Motor neuron (in vitro differentiated cells): ENCODE data around the gene MRLN. TPM values are rescaled to one million over a fixed set of nuclear protein-coding genes. Genes with fewer than 3 reads are reported as not detected.
"Not testable (repeated sequence)": the region's sequence is repeated elsewhere in the genome, so short reads cannot be mapped to it uniquely, and the experiment has no call there.

Experiments
- ATAC-seq, 8 experiments: fragments of 200-7000 bp; cut with Tn5 transposase; replicated peaks in 6 of 8; 2 replicates each; pipeline ENCODE4 v1.8.0; 2021; ENCODE audit warnings: mild to moderate bottlenecking in 8 of 8, moderate library complexity in 8 of 8
- H3K27ac ChIP-seq, 2 donors: fragments of 250-450 bp; sonication (Bioruptor Pico); 2 replicates each; pipeline ENCODE4 v1.9.0; 2021; ENCODE audit warnings: antibody characterized with exemption in 2 of 2, mild to moderate bottlenecking in 2 of 2, moderate library complexity in 1 of 2
- H3K4me1 ChIP-seq, 2 donors: fragments of 250-450 bp; sonication (Bioruptor Pico); replicated peaks in 1 of 2; 2 replicates each; pipeline ENCODE4 v1.6.1; 2021; ENCODE audit warnings: antibody characterized with exemption in 2 of 2, mild to moderate bottlenecking in 2 of 2, moderate library complexity in 1 of 2
- H3K4me3 ChIP-seq, 5 donors: fragments of 250-450 bp; sonication (Bioruptor Pico); 2 replicates each; pipeline ENCODE4 v1.9.0; 2021; ENCODE audit warnings: antibody characterized with exemption in 5 of 5, mild to moderate bottlenecking in 5 of 5, moderate library complexity in 4 of 5
- WGBS, 10 experiments: fragments of 450-650 bp; shearing (Covaris generic); methylation state at CpG; one replicate each; pipeline ENCODE4 v1.0.0; 2022; 5-methylcytosine and 5-hydroxymethylcytosine counted together
- in situ Hi-C, 9 experiments: fragments of 400-800 bp; cut with MboI; loops; one replicate each; pipeline ENCODE4 v1.15.0; 2021; ENCODE audit warnings: low sequenced_read_pairs in 9 of 9, low pct_unique_long_range_greater_than_20kb in 2 of 9; ENCODE audit not compliant: unreplicated experiment in 9 of 9
- total RNA-seq, 8 experiments: library from RNA; unstranded; fragments of 300-600 nt; gene quantifications; 2 replicates each; pipeline versions ENCODE4 v1.2.3 to v1.2.4, GENCODE V29; 2022

Gene MRLN
- total RNA-seq, 8 experiments from 2014 or later, result 0.47 to 0.91 (median 0.75) TPM; not detected in 4

GRCh38 chr10:59773088-59773487 is 19.8 kb upstream of the MRLN start:
- in situ Hi-C loops, result no loop called here
- no peak overlapping the region for H3K27ac ChIP-seq
- no peak overlapping the region for H3K4me3 ChIP-seq
- WGBS, 10 experiments, result 56 to 80% (median 60%) methylated on average over 1 to 2 of the region's 2 CpGs; no CpG with 5 or more reads in 5 of the 10 experiments
- H3K4me1 ChIP-seq, result no peaks in the 10 kb centered on the region
- no peak for ATAC-seq

GRCh38 chr10:59771162-59771807 is 18.0 kb upstream of the MRLN start:
- no peaks in the 10 kb centered on the region for H3K4me1 ChIP-seq
- in situ Hi-C loops, result no loop called here
- H3K27ac ChIP-seq, result no peak overlapping the region
- H3K4me3 ChIP-seq, result no peak overlapping the region
- ATAC-seq, result no peak
- 80 to 97% (median 93%) methylated on average over 2 to 6 of the region's 7 CpGs; no CpG with 5 or more reads in 5 of the 10 experiments for whole genome bisulfite sequencing, 10 experiments

GRCh38 chr10:59770689-59771088 is 17.4 kb upstream of the MRLN start:
- 64 to 100% (median 92%) methylated on average over 3 to 8 of the region's 11 CpGs; no CpG with 5 or more reads in 4 of the 10 experiments for WGBS, 10 experiments
- in situ Hi-C loops, result no loop called here
- H3K27ac ChIP-seq, result no peak overlapping the region
- no peak overlapping the region for H3K4me3 ChIP-seq
- no peaks in the 10 kb centered on the region for H3K4me1 ChIP-seq
- no peak for ATAC-seq

GRCh38 chr10:59762505-59762904 is 9.2 kb upstream of the MRLN start:
- Histone ChIP-seq H3K4me1 (no peaks in the 10 kb centered on the region), H3K4me3 (no peak overlapping the region), H3K27ac (no peak overlapping the region)
- WGBS, 10 experiments, result 8 to 64% (median 45%) methylated on average over 1 to 2 of the region's 2 CpGs; no CpG with 5 or more reads in 2 of the 10 experiments
- in situ Hi-C loops, result no loop called here
- no peak for ATAC-seq

- no peaks in the 10 kb centered on the region for H3K4me1 ChIP-seq
- 58 to 100% (median 94%) methylated on average over 1 to 3 of the region's 3 CpGs; no CpG with 5 or more reads in 1 of the 10 experiments for WGBS, 10 experiments
- no peak for ATAC-seq
- in situ Hi-C loops, result no loop called here
- no peak overlapping the region for H3K4me3 ChIP-seq
- H3K27ac ChIP-seq, result no peak overlapping the region
Measured at GRCh38 chr10:59757966-59758365, 4.7 kb upstream of the MRLN start.

- Histone ChIP-seq H3K4me3 (no peak overlapping the region), H3K27ac (no peak overlapping the region), H3K4me1 (no peaks in the 10 kb centered on the region)
- ATAC-seq, result no peak
- WGBS, 10 experiments, result 50 to 100% (median 91%) methylated on average over 1 to 4 of the region's 4 CpGs; no CpG with 5 or more reads in 1 of the 10 experiments
- in situ Hi-C loops, result no loop called here
Measured at GRCh38 chr10:59754951-59755350, 1.7 kb upstream of the MRLN start.

GRCh38 chr10:59752278-59752940 is 846 bp downstream of the MRLN start:
- WGBS, 10 experiments, result 0 to 100% (median 51%) methylated on average over 1 to 2 of the region's 2 CpGs; no CpG with 5 or more reads in 2 of the 10 experiments
- no peak for ATAC-seq
- Histone ChIP-seq H3K4me1 (no peaks in the 10 kb centered on the region), H3K27ac (no peak overlapping the region), H3K4me3 (no peak overlapping the region)
- in situ Hi-C loops, result no loop called here

- Histone ChIP-seq H3K27ac (no peak overlapping the region), H3K4me3 (no peak overlapping the region), H3K4me1 (no peaks in the 10 kb centered on the region)
- no peak for ATAC-seq
- in situ Hi-C loops, result no loop called here
- 20 to 93% (median 81%) methylated on average over 1 to 11 of the region's 12 CpGs for WGBS, 10 experiments
Measured at GRCh38 chr10:59750155-59750945, 2.9 kb downstream of the MRLN start.

- peak in 6 of 8 experiments; percentile 22 to 74 (median 62) for ATAC-seq
- Histone ChIP-seq H3K4me1 (no peaks in the 10 kb centered on the region), H3K4me3 (no peak overlapping the region), H3K27ac (no peak overlapping the region)
- WGBS, 10 experiments, result 0 to 83% (median 53%) methylated on average over 1 of the region's 1 CpG; no CpG with 5 or more reads in 4 of the 10 experiments
- in situ Hi-C loops, result no loop called here
Measured at GRCh38 chr10:59748834-59749233, 4.4 kb downstream of the MRLN start.

- 60 to 100% (median 91%) methylated on average over 1 to 2 of the region's 2 CpGs; no CpG with 5 or more reads in 1 of the 10 experiments for WGBS, 10 experiments
- ATAC-seq, result no peak
Measured at GRCh38 chr10:59745163-59745650, 8.0 kb downstream of the MRLN start.

GRCh38 chr10:59744762-59745161 is 8.5 kb downstream of the MRLN start:
- H3K27ac ChIP-seq, H3K4me1 ChIP-seq, in situ Hi-C loops, H3K4me3 ChIP-seq, ATAC-seq: not testable (repeated sequence)
- WGBS, 10 experiments, result 0 to 100% (median 58%) methylated on average over 1 to 6 of the region's 6 CpGs; no CpG with 5 or more reads in 1 of the 10 experiments

More at GRCh38 chr10:59745163-59745650, 8.0 kb downstream of the MRLN start:
- H3K27ac ChIP-seq, result no peak overlapping the region
- no peak overlapping the region for H3K4me3 ChIP-seq
- H3K4me1 ChIP-seq, result no peaks in the 10 kb centered on the region
- in situ Hi-C loops, result no loop called here

GRCh38 chr10:59744156-59744555 is 9.1 kb downstream of the MRLN start:
- H3K4me3 ChIP-seq, in situ Hi-C loops, H3K27ac ChIP-seq, H3K4me1 ChIP-seq, ATAC-seq: not testable (repeated sequence)
- no CpG with 5 or more reads among the region's 32 CpGs for WGBS, 10 experiments

GRCh38 chr10:59741583-59741982 is 11.7 kb downstream of the MRLN start:
- 13 to 100% (median 84%) methylated on average over 1 to 5 of the region's 5 CpGs; no CpG with 5 or more reads in 4 of the 10 experiments for WGBS, 10 experiments
- no peak overlapping the region for H3K27ac ChIP-seq
- in situ Hi-C loops, result no loop called here
- ATAC-seq, result no peak
- no peak overlapping the region for H3K4me3 ChIP-seq
- H3K4me1 ChIP-seq, result no peaks in the 10 kb centered on the region
